HG03575 (cell line): ENCODE results near the gene EVPL.
"Not testable (repeated sequence)": the region's sequence is repeated elsewhere in the genome, so short reads cannot be mapped to it uniquely, and the experiment has no call there.

Source experiments
- ATAC-seq: cut with Tn5 transposase; IDR thresholded peaks from one replicate; pipeline ENCODE4 v1.9.1; 2021; ENCODE audit not compliant: unreplicated experiment, insufficient number of reproducible peaks, low FRiP score; ENCODE audit errors: extremely low read depth

The EVPL gene

DNA sequence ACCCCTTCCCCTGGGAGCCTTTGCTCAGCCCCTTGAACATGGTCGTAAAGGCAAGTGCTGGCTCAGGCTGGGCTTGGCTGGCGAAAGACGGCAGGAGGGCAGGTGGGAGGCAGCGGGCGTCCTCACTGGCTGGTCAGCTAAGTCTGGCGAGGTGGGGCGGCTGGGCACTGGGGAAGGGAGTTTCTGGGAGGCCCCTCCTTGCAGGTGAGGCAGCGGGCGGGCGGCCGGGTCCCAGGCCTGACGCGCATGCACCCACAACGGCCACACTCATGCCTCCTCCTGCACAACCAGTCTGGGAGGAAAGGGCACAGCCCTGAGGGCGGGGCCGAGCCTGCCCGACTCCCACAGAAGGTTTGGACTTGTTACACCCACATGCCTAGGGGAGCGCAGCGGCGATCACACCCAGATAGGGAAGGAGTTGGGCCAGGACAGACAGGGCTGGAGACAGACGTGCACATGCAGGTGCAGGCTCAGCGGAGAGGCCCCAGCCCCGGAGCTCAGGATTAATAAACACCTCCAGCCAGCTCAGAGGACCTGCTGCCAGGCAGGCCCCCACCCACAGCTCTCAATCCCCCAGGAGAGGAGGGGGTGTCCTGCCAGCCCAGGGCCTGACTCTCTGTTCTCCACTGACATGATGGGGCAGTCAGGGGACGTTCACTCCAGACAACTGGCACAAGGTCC is at the start of gene EVPL:
TSS of gene EVPL (minus strand) at position 148 of the 681 bp plus-strand sequence. CDS start at position 40, 108 bp downstream.
- ATAC-seq = no peak

DNA sequence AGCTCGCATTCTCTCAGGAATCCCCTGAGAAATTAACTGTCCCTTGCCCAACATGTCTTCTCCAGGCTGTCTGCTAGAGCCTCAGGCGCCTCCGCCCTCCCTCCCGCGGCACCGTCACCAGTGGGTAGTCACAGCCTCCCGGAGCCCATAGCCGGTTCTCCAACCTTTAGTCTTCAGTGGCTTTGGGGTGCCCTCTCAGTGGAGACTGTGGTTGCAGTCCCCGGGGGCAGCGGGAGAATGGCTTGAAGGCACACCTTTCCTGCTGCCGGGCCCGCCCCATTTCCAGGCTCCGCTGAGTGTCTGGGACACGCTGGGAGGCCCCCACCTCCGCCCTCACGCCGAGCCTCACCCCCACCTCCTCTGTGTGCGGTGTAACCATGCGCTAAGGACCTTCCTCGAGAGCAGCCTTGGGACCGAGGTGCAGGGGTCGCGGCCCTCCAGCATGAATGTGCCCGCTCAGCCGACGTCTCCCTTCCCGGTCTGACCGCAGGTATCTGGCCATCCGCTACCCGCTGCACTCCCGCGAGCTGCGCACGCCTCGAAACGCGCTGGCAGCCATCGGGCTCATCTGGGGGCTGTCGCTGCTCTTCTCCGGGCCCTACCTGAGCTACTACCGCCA is 49.1 kb upstream of the EVPL start:
- no peak for ATAC-seq

DNA sequence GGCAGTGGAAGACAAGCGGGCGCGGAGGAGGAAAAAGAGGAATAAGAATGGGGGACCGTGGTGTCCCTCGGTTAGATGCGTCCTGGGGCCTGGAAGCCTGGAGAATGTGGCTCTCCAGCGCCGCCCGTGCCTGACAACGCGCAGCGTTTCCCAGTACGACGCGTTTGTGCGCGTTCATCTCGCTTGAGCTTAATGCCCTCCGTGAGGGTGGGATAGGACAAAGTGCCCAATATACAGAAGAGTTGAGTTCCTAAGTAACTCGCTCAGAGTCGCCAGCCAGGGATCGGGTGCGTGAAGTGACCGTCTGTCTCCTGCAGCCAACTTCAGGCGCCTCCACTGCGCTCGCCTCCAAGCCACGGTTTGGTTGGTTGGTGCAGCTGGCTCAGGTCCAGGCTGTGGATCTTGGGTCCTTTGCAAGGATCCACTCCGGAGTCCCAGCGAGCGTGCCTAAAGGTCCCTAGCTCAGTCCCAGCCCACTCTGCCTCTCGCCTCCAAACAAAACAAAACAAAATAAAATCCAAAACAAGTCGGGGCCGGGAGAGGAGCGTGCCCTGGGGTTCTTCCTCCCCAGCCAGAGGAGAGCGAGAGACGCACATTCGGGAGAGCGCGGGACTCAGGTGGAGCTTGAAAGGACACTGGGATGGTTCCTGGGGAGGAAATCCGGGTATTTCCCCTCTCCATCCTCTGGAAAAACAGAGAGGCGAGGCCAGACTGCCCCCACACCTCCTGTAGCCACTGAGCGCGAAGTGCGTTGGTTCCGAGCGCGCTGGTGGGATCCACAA is 48.4 kb upstream of the EVPL start:
- ATAC-seq = no peak

DNA sequence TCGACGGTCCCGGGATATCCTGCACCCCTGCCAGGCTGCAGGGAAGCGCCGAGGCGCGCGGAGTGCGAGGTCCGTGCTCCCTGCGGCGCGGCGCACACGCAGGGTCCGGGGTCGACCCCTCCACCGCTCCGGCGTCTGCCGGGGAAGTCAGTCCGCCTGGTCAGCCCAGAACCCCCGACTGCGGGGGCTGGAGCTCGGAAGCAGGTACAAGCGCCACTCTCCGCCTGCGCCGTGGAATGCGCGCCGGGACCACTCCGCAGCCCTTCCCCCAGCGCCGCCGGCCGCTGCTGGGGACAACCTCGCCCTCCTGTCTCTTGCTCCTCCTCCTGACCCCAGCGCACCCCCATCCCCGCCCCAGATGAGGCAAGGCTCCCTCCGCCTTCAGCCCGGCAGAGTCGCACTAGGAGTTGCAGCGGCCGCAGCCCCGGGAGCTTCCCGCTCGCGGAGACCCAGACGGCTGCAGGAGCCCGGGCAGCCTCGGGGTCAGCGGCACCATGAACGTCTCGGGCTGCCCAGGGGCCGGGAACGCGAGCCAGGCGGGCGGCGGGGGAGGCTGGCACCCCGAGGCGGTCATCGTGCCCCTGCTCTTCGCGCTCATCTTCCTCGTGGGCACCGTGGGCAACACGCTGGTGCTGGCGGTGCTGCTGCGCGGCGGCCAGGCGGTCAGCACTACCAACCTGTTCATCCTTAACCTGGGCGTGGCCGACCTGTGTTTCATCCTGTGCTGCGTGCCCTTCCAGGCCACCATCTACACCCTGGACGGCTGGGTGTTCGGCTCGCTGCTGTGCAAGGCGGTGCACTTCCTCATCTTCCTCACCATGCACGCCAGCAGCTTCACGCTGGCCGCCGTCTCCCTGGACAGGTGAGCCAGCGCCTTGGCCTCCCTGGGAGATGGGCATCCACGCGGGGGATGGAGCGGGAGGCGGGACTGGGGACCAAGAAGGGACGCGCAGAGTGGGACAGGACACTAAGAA is 47.6 kb upstream of the EVPL start, which contains the start of gene GALR2:
TSS of gene GALR2 (plus strand) at position 392 of the 974 bp plus-strand sequence. CDS start at position 495, 103 bp downstream.
- ATAC-seq = no peak

DNA sequence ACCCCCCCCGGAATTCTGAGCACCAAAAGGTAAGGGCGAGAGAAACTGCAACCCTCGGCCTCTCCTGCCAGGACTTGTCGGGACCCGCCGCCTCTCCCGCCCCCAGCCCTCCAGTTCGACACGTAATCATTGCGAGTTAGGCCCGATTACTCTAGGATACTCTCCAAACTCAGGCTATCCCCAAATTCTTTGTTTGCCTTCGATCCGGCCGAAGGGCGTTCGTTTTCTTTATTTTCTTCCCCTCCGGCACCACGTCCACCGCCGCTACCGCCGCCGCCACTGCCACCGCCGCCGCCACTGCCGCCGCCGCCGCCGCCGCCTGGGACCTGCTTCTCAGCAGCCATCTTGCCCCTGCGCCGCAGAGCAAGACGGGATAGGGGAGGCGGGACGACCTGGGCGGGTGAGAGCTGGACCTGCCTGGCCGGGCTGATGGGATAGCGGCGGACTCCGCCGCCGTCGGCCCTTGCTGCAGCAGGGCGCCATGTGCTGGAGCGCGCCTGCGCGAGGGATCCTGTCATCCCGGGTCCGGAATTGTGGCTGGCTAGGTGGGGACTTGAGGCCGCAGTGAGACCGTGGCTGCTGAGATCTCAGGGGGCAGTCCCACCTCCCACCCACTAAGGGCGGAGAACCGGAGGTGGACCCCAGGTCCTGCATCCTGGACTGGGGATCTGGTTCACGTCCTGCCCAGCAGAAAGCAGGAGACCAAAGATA is 45.2 kb upstream of the EVPL start, which contains the start of gene SRP68:
TSS of gene SRP68 (minus strand) at position 370 of the 711 bp plus-strand sequence. CDS start at position 344, 26 bp downstream.
- no peak for ATAC-seq

DNA sequence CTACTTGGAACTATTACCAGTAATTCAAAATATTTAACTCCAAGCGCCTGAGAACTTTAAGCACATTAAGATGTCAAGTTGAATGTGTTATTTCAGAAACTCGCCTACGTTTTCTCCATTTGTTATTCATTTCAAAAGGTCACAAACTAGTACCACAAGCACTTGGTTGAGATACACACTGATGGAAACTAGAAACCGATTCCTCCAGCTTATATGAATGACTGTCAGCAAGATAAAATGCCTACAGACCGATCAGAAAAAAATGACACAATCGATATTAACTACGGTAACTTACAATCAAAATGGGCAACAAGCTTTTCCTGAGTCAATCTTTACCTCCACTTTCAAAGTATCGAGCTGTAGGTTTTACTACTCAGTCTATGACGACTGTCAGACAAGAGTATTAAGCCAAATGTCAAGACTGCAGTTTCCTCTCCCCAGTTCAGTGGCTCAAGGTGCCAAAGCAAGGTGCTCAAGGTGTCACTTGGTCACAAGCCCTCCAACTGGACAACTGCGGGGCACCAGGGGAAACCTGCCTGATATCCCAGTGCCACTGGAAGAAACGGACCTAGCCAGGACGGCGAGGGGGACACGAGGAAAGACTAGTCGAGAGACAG is 44.5 kb upstream of the EVPL start:
- ATAC-seq = no peak

DNA sequence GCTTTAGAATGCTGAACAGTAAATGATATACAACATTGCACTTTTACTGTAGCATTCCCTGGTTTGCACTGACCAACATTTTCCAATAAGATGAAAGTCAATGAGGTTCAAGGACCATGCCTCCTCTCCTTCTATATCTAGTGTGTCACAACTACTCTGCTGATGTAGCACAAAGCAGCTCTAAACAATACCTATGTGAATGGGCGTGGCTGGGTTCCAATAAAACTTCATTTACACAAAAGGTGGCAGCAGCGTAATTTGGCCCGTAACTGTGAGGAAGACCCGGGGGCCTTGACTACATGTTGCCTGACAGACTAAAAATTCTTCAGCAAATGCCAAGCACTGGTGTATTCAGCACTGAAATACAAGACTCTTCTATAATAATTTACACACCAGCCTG is 38.7 kb upstream of the EVPL start:
- no peak for ATAC-seq

DNA sequence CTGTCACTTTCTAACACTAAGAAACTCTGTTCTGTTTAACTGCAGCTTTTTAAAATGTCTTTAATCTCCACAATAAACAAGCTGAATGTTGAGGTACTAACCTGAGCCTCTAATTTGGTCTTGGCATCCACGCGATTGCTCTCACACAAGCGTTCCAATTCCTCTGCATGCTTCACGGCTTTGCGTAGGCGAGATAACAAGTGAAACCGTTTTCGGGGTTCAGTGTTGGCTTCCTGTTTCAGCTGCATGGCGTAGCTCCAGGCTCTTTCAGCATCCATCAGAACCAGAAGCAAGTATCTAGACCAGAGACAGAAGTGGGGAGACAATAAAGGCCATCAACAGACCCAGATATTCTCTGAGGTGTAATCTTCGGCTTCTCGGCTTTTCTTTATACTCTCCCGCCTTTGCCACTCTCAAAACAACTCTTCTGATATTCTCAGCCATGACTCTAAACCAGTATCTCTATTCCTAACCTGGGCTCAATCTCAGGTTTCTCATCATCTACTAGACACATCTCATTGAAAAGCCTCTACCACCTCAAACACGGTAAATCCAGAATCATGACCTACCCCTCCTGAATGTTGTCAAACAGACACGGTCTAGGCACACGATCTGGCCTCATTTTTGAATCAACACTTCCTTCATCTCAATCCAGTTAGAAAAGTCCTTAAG is 36.9 kb upstream of the EVPL start:
- no peak for ATAC-seq

DNA sequence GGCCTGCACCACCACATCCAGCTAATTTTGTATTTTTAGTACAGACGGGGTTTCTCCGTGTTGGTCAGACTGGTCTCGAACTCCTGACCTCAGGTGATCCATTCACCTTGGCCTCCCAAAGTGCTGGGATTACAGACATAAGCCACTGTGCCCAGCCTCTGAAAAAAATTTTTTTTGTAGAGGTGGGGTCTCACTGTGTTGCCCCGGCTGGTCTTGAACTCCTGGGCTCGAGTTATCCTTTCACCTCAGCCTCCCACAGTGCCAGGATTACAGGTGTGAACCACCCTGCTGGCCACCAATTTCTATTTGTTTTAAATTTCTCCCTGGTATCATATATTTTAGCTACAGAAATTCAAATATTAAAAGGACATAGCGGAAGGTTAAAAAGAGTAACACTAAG is 31.2 kb upstream of the EVPL start:
- not testable (repeated sequence) for ATAC-seq

DNA sequence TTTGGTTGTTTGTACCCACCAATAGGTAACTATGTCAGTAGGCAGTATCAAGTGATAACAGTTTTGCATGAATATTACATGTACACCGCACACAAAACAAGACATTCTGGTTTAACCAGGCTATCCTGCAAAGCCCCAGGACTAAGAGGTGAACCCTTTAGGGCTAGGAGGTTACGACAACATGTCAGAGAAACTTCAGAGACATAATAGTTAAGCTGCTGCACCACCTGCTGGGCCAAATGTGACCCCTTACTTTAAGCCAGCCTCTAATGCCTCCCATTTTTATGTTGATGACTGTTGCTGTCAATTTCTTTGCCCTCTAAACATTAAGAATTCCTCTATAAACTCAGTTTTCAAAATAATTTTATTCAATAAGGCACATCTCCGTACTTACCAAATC is 29.8 kb upstream of the EVPL start:
- ATAC-seq = no peak

DNA sequence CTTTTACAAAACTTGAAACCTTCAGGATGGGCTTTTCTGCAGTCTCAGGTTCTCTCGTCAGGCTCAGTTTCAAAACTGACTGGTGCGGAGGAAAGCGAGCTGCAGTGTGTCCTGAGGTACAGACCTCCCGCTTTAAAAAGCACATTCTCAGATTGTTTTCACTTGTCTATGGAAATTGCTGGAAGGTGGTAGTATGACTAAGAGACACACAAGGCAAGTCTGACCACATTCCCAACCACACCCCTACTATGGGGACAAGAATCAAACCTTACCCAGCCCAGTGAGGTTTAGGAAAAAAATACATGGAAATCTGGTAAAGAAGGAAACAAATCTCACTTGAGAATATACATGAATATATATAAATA is 27.0 kb upstream of the EVPL start:
- ATAC-seq = no peak

DNA sequence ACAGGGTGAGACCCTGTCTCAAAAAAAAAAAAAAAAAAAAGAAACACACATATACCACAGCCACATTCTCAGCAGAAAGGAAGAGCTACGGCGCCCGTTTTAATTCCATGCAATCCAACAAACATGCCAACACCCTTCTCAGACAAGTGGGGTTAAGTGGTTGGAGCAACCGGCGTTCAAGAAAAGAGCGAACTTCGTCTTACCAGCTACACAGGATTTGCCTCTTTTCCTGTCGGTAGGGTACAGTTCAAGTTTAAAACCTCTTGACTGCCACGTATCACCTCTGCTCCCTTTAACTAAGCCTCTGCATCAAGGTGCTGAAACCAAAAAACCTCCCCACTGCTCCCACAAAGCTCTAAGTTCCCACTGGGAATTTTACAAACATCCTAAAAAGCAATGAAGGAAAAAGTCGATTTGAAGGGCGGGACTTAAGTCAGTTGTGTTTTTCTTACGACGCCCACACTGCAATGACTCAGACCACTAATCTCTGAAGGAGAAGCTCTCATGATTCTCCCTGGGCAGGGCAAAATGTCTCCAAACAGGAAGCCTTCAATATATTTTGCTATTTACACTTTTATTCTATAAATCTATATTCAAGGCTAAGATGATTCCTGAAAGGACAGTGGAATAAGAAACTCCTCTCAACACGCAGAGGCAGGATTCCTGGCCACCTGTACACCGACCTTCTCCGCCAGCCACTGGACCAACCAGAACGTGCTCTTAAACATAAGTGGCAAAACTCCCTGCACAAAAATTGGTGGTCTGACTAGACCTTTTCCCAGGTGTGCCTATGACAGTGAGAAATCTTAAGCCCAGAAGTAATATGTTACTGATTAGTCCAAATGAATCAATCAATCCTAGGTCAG is 26.4 kb upstream of the EVPL start:
- no peak for ATAC-seq

DNA sequence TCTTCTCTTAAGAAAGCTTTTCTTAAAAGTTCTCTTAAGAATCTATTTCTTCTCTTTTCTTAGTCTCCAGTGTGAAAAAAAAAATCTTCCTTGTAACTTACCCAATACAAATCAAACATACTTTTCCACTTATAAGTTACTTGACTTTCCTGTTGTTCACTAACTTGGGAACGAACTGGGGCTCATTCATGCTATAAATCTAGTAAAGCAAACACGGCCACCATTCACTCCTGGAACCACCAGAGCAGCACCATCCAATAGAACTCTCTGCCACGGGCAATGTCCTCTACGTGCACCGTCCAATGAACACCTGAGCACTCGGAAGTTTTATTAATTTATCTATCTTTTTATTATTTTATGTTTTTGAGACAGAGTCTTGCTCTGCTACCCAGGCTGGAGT is 24.5 kb upstream of the EVPL start:
- ATAC-seq = no peak

DNA sequence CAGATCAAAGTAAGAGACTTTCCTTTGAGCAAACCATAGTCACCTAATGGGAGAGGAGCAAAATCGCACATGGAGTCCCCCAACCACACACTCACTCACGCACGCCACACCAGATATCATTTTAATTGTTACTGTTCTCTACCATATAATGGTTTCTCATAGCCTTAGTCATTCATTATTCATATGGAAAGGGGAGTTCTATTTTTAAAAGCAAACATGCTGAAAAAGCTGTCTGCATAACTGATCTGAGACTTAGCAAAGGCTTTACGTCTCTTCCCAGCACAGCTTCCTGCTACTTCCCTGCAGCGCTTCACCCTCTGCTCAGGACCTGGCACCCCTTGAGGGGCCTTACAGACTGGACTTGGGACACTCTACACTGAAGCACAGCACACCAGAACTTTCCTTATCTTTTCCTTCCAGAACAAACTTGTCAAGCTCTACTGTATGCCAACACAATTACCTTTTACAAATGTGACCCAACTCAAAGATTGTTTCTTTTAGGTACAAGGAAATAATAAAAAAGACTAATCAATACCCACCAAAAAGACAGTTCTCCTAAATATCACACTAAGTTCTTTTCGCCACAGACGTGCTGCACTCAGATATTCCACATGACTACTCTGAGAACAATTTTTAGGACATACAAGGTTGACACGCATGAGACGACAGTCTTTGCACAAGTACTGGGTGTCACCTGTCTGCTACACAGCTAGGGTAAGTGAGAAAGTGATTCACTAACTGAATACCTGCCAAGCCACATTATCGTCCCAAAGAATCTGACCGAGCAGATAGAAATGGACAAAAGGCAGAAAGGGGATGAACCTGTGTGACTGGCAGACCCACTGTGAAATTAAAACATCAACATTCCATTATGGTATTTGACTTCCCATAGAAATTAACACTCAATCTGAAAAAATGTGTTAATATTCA is 23.7 kb upstream of the EVPL start:
- ATAC-seq = no peak

DNA sequence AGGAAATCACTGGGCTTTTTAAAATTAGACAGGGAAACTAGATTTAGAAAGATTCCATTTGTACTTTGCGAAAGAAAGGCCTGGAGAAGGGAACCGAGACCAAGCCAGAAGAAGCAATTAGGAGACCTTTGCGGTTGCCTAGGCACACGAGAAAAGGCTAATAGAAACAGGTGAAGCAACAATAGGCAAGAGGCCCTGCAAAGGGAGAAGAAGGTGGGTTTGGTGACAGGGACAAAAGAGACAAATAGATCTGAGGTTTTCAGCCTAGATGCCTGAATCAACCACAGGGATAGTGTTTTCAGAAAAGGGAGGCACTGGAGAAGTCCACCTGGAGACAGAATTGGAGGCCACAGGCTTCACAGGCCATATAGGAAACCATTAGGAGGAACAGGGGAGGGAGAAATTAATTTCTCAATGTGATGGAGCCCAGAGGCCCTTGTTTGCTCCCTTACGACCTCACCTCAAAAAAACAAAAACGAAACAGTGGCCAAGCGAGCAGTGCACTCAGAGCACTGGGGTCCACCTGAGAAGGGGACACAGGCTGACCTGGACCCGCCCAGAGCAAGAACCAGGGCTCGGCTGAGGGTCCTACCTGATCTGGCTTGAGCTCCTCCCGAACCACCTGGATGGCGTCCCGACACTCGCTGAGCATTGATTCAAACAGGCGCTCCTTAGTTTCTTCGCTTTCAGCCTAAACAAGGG is 22.9 kb upstream of the EVPL start:
- ATAC-seq = no peak
